Fibroblast of peridontal ligament (primary cell): ENCODE data around the gene GNAI3.

Experiments used
- DNase-seq: peaks from one replicate; pipeline ENCODE4 v3.0.0-alpha.2; 2010; ENCODE audit errors: extremely low read depth

Gene GNAI3

GRCh38 chr1:109548321-109549267 lies at the start of gene GNAI3:
TSS of gene GNAI3 (plus strand) at chr1:109548615. CDS start at chr1:109548721, 106 bp downstream.
- DNase-seq, result peak; percentile 95

GRCh38 chr1:109499081-109499480 lies 49.3 kb upstream of the GNAI3 start:
- DNase-seq, result no peak

DNA sequence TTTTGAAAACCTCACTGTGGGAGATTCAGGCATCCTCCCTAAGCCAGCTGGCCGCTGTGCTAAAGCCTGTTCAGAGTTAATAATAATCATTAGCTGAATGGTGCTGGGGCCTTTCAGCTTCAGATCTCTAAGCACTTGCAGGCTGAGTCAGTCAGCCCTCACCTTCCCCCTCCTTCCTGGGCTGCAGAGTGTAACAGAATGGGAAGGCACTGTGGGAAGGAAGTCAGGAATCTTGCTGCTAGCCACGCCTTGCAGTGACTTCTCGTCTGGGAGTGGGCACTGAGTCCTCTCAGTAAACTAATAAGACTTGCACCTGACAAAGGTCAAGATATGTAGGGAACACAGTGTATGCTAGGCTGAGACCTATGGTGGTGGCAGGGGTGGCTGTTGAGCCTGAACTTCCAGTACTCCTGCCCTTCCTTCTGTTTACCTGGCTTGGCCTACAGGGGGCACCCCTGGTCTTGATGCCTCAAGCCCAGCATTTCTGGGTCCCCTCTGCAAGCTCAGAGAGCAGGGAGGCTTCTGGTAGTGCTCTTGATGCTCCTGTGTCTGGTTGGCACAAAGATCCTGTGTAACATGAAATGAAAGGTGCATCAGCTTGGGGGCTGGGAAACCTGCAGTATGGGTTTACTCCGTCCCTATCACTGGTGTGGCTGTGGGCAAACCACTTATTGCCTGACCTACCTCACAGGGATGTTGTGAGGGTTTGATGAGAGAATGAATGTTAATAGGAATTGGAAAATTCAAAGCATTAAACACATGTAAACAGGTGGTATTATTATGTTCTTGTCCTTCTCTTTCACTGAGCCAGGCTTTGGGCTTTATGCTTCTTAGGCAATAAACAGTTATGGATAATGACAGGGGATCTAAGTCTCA lies 48.5 kb upstream of the GNAI3 start:
- peak; percentile 30 for DNase-seq

DNA sequence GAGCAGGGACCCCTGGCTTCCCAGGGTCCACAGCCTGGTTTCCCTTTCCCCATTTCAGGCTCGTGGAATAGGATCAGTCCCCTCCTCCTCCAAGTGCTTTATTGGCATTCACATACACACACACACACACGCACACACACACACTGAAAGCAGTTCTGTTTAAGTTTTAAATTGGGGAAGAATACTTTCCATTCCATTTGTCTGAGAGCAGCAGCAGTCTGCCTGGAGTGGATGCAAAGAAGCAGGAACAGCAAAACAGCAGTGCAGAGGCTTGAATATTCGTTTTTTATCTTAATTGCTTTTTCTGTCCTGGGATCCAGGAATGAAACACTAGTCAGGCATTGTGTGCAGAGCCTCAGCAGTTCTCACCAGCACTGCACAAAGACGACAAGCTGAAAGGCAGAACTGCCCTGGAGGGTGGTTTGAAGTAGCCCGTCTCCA lies 47.5 kb upstream of the GNAI3 start:
- DNase-seq, result peak; percentile 93

GRCh38 chr1:109501644-109502363 lies 46.6 kb upstream of the GNAI3 start:
- DNase-seq, result no peak

DNA sequence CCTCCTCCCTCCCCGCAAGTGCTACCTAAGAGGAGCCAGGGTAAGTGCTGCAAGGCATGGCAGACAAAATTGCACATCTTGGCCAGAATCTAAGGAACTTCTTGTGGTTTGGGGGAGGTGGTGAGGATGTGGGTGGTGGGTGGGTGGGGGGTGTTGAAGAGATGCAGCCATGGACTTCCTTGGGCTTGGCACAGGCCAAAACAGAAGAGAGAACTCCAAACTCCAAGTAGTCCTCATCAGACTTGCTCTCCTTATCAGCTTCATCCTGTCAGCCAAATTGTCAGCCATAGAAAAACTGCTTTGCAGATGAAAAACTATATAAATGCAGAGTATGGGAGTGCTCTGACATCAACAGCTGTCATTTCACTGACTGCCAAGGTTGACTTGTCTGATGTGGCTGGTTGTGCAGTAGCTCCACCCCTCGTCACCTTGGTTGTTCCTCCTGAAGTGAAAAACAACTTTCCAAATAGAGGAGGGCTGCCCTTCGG lies 46.0 kb upstream of the GNAI3 start:
- no peak for DNase-seq

DNA sequence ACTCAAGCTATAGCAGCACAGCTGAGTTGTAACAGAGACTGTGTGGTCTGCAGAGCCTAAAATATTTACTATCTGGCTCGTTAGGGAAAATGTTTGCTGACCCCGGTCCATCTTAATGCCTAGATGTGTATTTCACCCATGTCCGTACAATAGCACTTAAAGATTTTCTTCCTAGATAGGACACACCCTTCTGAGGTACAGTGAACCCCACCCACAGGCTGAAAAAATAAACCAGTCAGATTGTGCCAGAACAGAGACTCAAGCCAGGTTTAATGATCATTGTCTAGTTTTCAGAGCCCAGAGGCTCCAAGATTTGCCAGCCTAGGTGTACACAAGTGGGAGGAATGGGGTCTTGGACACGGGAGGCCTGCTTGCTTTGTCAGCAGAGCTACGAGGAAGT lies 44.5 kb upstream of the GNAI3 start:
- no peak for DNase-seq

- no peak for DNase-seq
Measured at GRCh38 chr1:109504974-109505373, 43.4 kb upstream of the GNAI3 start.

- no peak for DNase-seq
Measured at GRCh38 chr1:109508001-109508872, 40.2 kb upstream of the GNAI3 start.

GRCh38 chr1:109508873-109509175 lies 39.6 kb upstream of the GNAI3 start:
- DNase-seq, result no peak

DNA sequence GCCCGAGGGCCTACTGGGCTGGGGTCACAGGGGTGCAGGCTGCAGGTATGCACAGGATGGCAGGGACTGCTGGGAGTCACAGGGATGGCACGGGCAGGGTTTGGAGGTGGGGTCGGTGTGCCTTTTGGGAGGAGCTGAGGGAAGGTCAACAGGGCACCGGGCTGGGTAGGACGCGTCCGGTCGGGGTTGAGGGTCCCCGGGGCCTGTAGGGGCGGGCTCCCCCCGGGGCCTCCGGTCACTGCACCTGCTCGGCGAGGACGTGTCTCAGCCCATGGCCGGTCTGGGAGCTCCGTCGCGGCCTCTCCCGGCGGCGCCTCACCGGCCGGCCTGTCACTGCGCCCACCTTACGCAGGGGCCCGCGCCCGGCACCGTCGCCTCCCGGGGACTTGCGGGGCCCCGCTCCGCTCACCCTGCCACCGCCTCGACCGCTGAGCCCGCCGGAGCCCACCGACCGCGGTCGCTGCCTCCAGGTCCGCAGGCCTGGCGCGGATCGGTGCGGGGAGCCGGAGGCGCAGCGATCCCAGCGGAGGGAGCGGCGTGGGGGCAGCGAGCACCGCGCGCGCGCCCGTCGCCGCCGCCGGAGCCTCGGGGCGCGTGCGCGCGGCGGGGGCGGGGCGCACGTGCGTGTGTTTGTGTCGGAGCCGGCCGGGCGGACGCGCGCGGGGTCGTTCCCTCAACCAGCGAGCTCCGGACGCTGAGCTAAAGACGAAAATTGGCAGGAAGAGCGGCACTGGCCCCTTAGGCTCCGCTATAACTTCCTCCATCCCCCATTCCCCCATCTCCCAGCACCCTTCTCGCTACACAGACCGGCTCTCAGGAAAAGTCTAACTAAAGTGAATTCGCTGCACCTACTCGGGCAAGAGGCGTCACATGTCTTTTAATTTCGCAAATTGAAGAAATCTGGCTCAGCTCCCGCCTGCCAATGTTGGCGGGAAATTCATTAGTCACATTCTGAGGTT lies 39.0 kb upstream of the GNAI3 start, which contains the start of gene AMIGO1:
AMIGO1 (minus strand) TSS at position 552 of the 959 bp plus-strand sequence. CDS start 815 bp downstream, outside the sequence.
- DNase-seq, result no peak

GRCh38 chr1:109513110-109513710 lies 35.2 kb upstream of the GNAI3 start:
- no peak for DNase-seq

DNA sequence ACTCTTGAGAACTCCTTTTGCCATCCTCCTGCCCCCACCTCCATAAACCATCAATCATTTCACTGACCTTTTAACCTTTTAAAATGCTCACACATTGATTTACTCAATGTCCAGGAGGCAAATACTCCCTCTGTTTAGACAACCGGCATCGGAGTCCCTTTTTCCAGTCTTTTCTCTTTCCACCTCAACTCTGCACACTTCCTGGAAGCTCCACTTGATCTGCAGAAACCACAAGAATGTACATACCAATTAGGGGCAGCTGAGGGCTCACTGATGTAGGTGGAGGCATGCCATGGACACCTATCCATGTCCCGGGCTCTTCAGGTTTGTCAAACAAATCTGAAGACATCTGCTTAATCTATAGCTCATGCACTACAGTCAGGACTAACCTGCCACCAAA lies 33.6 kb upstream of the GNAI3 start:
- DNase-seq, result no peak

DNA sequence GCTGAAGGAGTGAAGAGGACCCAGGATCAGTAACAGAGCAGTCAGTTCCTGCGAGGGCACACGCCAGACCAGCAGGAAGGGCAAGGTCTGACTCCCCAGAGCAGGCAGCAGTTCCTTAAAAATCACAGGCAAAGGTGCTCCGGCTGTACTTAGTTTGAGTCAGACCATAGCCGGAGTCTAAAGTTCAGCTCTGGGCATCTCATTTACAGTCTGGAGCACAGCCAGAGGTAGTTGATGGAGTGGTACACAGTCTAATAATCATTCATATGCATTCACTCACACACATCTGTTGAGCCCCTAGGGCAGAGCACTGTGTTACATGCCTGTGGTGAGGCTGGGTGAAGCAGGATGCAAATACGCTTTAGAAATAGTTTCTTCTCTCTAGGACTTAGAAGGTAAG lies 31.5 kb upstream of the GNAI3 start:
- no peak for DNase-seq

DNA sequence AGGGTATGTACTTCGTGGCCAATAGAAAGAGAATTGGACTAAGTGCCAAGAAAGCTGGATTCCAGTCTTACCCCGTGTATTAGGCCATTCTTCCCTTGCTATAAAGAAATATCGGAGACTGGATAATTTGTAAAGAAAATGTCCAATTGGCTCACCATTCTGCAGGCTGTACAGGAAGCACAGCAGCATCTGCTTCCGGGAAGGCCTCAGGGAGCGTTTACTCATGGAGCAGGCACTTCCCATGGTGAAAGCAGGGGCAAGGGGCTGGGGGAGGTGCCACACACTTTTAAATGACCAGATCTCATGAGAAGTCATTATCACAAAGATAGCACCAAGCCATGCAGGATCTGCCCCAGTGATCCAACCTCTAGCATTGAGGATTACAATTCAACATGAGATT lies 31.1 kb upstream of the GNAI3 start:
- no peak for DNase-seq

DNA sequence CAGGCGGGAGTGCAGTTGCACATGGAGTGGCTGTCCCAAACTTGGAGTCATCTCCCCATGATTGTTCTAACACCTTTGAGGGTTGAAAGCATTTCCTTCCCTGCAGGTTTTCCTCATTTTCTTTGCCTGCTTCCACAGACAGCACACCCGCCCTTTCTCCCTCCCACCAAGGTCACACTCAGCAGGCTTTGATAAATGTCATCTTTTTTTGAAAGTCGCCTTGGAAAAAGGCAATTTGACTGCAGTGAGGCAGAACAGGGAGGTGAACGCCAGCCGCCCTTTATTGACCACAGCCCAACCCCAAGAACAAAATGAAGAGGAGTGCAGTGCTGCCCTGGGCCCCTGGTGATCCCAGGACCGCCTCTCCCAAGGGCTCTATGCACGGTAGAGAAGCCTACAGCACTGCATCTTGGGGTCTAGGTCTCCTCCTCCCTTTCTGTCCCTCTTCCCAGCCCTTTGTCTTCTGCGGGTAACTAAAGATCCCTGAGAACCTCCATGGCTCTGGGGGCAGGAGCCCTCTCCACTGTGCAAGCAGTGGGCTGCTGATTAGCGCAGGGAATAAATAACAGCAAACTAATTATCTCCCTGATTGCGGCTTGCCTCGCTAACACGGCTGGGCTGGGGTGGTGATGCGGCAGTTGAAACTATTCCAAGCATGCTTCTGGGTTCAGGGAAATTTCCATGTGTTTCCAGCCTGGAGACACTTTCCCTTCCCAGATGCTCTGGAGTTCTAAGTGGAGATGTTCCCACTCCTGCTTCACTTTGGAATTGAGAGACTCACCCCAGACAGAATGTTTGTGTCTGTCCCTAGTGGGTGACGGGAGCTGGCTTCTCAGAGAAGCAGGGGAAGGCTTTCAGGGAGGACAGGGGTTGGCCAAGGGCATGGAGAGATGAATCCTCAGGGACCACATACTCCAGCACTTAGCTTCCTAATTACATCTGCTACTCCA lies 27.1 kb upstream of the GNAI3 start:
- peak; percentile 20 for DNase-seq

GRCh38 chr1:109522026-109522425 lies 26.4 kb upstream of the GNAI3 start:
- no peak for DNase-seq

DNA sequence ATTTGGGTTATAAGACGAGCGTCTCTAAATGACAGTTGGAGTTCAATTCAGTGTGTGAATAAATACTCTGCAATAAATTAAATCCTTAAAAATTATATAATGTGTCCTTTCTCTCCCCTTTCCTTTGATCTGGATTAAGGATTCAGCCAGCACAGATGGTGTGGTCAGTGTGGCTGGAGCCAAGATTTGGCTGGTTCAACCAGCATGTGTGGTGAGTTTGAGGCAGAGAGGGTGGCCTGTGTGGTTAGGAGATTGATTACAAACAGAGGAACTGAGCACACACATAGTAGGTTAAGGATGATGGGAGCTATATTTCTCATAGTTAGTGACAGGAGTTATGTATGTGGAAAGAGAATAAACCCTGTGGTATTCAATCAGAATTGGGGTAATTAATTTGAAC lies 24.7 kb upstream of the GNAI3 start:
- DNase-seq, result peak; percentile 46
